Measurements from ENCODE around the gene B3GNT7. TPM values are rescaled to one million over a fixed set of nuclear protein-coding genes. Genes with fewer than 3 reads are reported as not detected.

The B3GNT7 gene
- total and polyA plus RNA-seq, 2 of the 4 experiments (the other 2 are of a cell fraction): under 0.01 to 0.03 TPM

- dilution Hi-C loops (cut with HindIII; ENCODE audit: low sequenced_read_pairs, unreplicated experiment): no loop called here
Observed at GRCh38 chr2:231384109-231384435, 11.4 kb upstream of the B3GNT7 start.

More at GRCh38 chr2:231384109-231384435, 11.4 kb upstream of the B3GNT7 start:
- in situ Hi-C loops (cut with MboI; ENCODE audit: low sequenced_read_pairs): no loop called here
- H3K9me3 ChIP-seq (ENCODE audit: control insufficient read depth, insufficient read depth, low read length): peaks cover 4% of the 10 kb centered on the region
- H3K4me2 ChIP-seq (ENCODE audit: low read depth, low read length): no peak overlapping the region
- no peak for TF ChIP-seq CHD1 (IDR thresholded peaks at IDR 0.05; ENCODE audit: low read depth, low read length)
- TF ChIP-seq RCOR1 (IDR thresholded peaks at IDR 0.05; ENCODE audit: insufficient replicate concordance, low read length): no peak
- TF ChIP-seq MAZ (IDR thresholded peaks at IDR 0.05; ENCODE audit: borderline replicate concordance, low read depth, low read length): no peak
- TF ChIP-seq RAD21 (IDR thresholded peaks at IDR 0.05; ENCODE audit: low read length): no peak
- TF ChIP-seq FOS (IDR thresholded peaks at IDR 0.05; ENCODE audit: low read depth, low read length): no peak
- TF ChIP-seq CEBPB (IDR thresholded peaks at IDR 0.05; ENCODE audit: low read depth, low read length): no peak
- no peak for TF ChIP-seq RFX5 (IDR thresholded peaks at IDR 0.05; ENCODE audit: low read depth, low read length)
- TF ChIP-seq USF2 (IDR thresholded peaks at IDR 0.05; ENCODE audit: low read depth, low read length): no peak
- TF ChIP-seq MAFK (IDR thresholded peaks at IDR 0.05; ENCODE audit: low read depth, low read length): no peak
- TF ChIP-seq ELK1 (IDR thresholded peaks at IDR 0.05; ENCODE audit: borderline replicate concordance, low read depth, low read length): no peak
- TF ChIP-seq CTCF (conservative IDR thresholded peaks at IDR 0.05; ENCODE audit: low read depth, low read length): no peak
- TF ChIP-seq MXI1 (IDR thresholded peaks at IDR 0.05; ENCODE audit: borderline replicate concordance, low read depth, low read length): no peak
- TF ChIP-seq POLR2A (IDR thresholded peaks at IDR 0.05; ENCODE audit: low read depth, low read length): no peak
- ChIA-PET POLR2A (ENCODE audit: unreplicated experiment) (no interaction called here), CTCF (no interaction called here)
- no peak overlapping the region for H3K18ac ChIP-seq (ENCODE audit: low read depth, low read length)
- no peak overlapping the region for H2BK20ac ChIP-seq (ENCODE audit: low read depth, low read length)
- no CpG with 5 or more reads among the region's 2 CpGs for WGBS, 2 experiments (ENCODE audit: extremely low coverage in 2 of 2, insufficient read length in 1 of 2)
- H2BK120ac ChIP-seq (ENCODE audit: low read depth, low read length): no peak overlapping the region
- no peak overlapping the region for H2AK9ac ChIP-seq (replicated peaks; ENCODE audit: low read depth, low read length, poor library complexity)
- H3K9ac ChIP-seq (ENCODE audit: low read depth, low read length): no peak overlapping the region
- no peak overlapping the region for H4K5ac ChIP-seq (ENCODE audit: low read depth, low read length)
- H2AFZ ChIP-seq (replicated peaks; ENCODE audit: low read length, poor library complexity): no peak overlapping the region
- H4K91ac ChIP-seq (ENCODE audit: insufficient read depth, low read depth, low read length): no peak overlapping the region
- no peaks in the 10 kb centered on the region for H3K27me3 ChIP-seq (ENCODE audit: control insufficient read depth, insufficient read depth, low read length)
- no peak overlapping the region for H3K56ac ChIP-seq (ENCODE audit: extremely low read depth, insufficient read depth, low read length)
- H2AK5ac ChIP-seq (ENCODE audit: low read depth, low read length): no peak overlapping the region
- H4K8ac ChIP-seq (ENCODE audit: low read depth in 2 of 2, low read length in 2 of 2): no peak overlapping the region
- ATAC-seq (ENCODE audit: low read depth): no peak
- H2BK5ac ChIP-seq (ENCODE audit: low read depth, low read length, poor library complexity, severe bottlenecking): no peak overlapping the region
- no peak overlapping the region for H2BK15ac ChIP-seq (ENCODE audit: low read depth, low read length)
- no peak overlapping the region for H3K23ac ChIP-seq (ENCODE audit: low read depth, low read length)
- H3K4me3 ChIP-seq (ENCODE audit: insufficient read depth, low read depth, low read length): no peak overlapping the region
- H3K79me1 ChIP-seq (ENCODE audit: low read depth in 1 of 2, low read length in 2 of 2): no peaks in the 10 kb centered on the region
- H3K4ac ChIP-seq (ENCODE audit: low read depth, low read length): no peak overlapping the region
- no peak for DNase-seq
- no peak overlapping the region for H3K14ac ChIP-seq (replicated peaks; ENCODE audit: low read depth, low read length)
- H3K27ac ChIP-seq (ENCODE audit: insufficient read depth, low read length): no peak overlapping the region
- no peaks in the 10 kb centered on the region for H3K36me3 ChIP-seq (ENCODE audit: control insufficient read depth, insufficient read depth, low read length)
- no TSS peak for BruUV-seq (replicated peaks)
- no peaks in the 10 kb centered on the region for H4K20me1 ChIP-seq (ENCODE audit: insufficient read depth, low read length)
- H3K9me1 ChIP-seq (ENCODE audit: insufficient read depth, low read length): no peaks in the 10 kb centered on the region
- peaks cover 9% of the 10 kb centered on the region for H3K4me1 ChIP-seq (ENCODE audit: control insufficient read depth, insufficient read depth, low read length)
- intact Hi-C loops (cut with micrococcal nuclease): no loop called here

Data from IMR-90 (cell line).